Sigmoid colon (tissue), 7 donors: ENCODE measurements around the gene MANSC4. TPM values are rescaled to one million over a fixed set of nuclear protein-coding genes. Genes with fewer than 3 reads are reported as not detected.

Experiments
- DNase-seq: peaks from one replicate; pipeline ENCODE4 v3.0.0-alpha.2; 2019
- H3K27ac ChIP-seq, 4 donors: fragments of 200-600 bp; sonication (generic); one replicate each; pipeline ENCODE4 v1.5.1; 2016 to 2019; ENCODE audit warnings: mild to moderate bottlenecking in 1 of 4
- H3K27me3 ChIP-seq, 3 donors: fragments of 200-600 bp; sonication (generic); one replicate each; pipeline ENCODE4 v1.5.1; 2019; ENCODE audit warnings: mild to moderate bottlenecking in 1 of 3
- H3K36me3 ChIP-seq, 4 donors: fragments of 200-600 bp; sonication (generic); one replicate each; pipeline ENCODE4 v1.5.1; 2016 to 2019
- H3K4me1 ChIP-seq, 4 donors: fragments of 200-600 bp; sonication (generic); one replicate each; pipeline ENCODE4 v1.5.1; 2017 to 2019
- H3K4me3 ChIP-seq, 4 donors: fragments of 200-600 bp; sonication (generic); one replicate each; pipeline ENCODE4 v1.5.1; 2017 to 2019; ENCODE audit warnings: mild to moderate bottlenecking in 2 of 4, moderate library complexity in 1 of 4
- H3K9me3 ChIP-seq, 4 donors: fragments of 200-600 bp in 3 of 4; sonication (generic) in 3 of 4; one replicate each; pipeline versions ENCODE4 v1.5.1 to v1.6.1; 2013 to 2019
- EP300 ChIP-seq, 4 donors: sonication (generic); formaldehyde crosslinking; IDR thresholded peaks; one replicate each; pipeline ENCODE4 v1.6.1; 2017; ENCODE audit warnings: antibody characterized with exemption in 4 of 4
- POLR2A ChIP-seq, 2 donors: fragments of 450-650 bp; IDR thresholded peaks; one replicate each; pipeline ENCODE4 v1.6.1; 2016; ENCODE audit warnings: antibody characterized with exemption in 2 of 2, mild to moderate bottlenecking in 2 of 2, moderate library complexity in 2 of 2
- POLR2AphosphoS5 ChIP-seq, 4 donors: sonication (generic); formaldehyde crosslinking; IDR thresholded peaks; one replicate each; pipeline ENCODE4 v1.6.1; 2017; ENCODE audit warnings: antibody characterized with exemption in 4 of 4
- WGBS, 2 donors: extraction: QIAGEN DNeasy Blood & Tissue Kit; methylation state at CpG; one replicate each; pipeline ENCODE4 v1.1.7; 2013; 5-methylcytosine and 5-hydroxymethylcytosine counted together
- intact Hi-C: fragments of 100-400 bp; cut with DNase I; formaldehyde crosslinking; loops from one replicate; pipeline ENCODE4 v1.15.1; 2023
- polyA plus RNA-seq, 3 donors: library from polyadenylated mRNA; stranded (reverse); fragments of 200-250 nt; gene quantifications; one replicate each; pipeline ENCODE4 v1.2.3, GENCODE V29; 2013
- total RNA-seq, 4 donors: library from RNA; depleted of rRNA; stranded (reverse); fragments of >200 nt; gene quantifications; one replicate each; pipeline ENCODE4 v1.1.0, GENCODE V29; 2016
- TF ChIP-seq, protein P1 (sequence below), 4 experiments: fragments of 450-650 bp in 3 of 4; fragments of 200-600 bp in 1 of 4; IDR thresholded peaks; one replicate each; pipeline ENCODE4 v1.5.1; 2016 to 2019; ENCODE audit warnings: antibody characterized with exemption in 4 of 4, mild to moderate bottlenecking in 3 of 4, moderate library complexity in 2 of 4
- donor health status: healthy with polysubstance abuse.
- donor health status: Bipolar disorder and iron deficiency.
- donor health status: healthy.

The MANSC4 gene
- total and polyA plus RNA-seq, 7 donors: not detected

- Histone ChIP-seq H3K4me1 (peaks cover 0 to 8% (median 0%) of the 10 kb centered on the region in 4 donors), H3K27me3 (no peaks in the 10 kb centered on the region), H3K4me3 (no peak overlapping the region), H3K9me3 (no peaks in the 10 kb centered on the region), H3K36me3 (peaks cover 7 to 58% (median 26%) of the 10 kb centered on the region in 4 donors), H3K27ac (no peak overlapping the region)
- no peak for TF ChIP-seq POLR2AphosphoS5 (IDR thresholded peaks at IDR 0.05)
- no peak for TF ChIP-seq POLR2A (IDR thresholded peaks at IDR 0.05)
- no peak for TF ChIP-seq EP300 (IDR thresholded peaks at IDR 0.05)
- TF ChIP-seq, protein P1, sequence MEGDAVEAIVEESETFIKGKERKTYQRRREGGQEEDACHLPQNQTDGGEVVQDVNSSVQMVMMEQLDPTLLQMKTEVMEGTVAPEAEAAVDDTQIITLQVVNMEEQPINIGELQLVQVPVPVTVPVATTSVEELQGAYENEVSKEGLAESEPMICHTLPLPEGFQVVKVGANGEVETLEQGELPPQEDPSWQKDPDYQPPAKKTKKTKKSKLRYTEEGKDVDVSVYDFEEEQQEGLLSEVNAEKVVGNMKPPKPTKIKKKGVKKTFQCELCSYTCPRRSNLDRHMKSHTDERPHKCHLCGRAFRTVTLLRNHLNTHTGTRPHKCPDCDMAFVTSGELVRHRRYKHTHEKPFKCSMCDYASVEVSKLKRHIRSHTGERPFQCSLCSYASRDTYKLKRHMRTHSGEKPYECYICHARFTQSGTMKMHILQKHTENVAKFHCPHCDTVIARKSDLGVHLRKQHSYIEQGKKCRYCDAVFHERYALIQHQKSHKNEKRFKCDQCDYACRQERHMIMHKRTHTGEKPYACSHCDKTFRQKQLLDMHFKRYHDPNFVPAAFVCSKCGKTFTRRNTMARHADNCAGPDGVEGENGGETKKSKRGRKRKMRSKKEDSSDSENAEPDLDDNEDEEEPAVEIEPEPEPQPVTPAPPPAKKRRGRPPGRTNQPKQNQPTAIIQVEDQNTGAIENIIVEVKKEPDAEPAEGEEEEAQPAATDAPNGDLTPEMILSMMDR (IDR thresholded peaks at IDR 0.05): no peak
- intact Hi-C loops: no loop called here
- no peak for DNase-seq
- WGBS, 2 donors: 75 to 93% methylated on average over 3 of the region's 3 CpGs
Measured at GRCh38 chr12:27800819-27801218, 20.8 kb upstream of the MANSC4 start.

DNA sequence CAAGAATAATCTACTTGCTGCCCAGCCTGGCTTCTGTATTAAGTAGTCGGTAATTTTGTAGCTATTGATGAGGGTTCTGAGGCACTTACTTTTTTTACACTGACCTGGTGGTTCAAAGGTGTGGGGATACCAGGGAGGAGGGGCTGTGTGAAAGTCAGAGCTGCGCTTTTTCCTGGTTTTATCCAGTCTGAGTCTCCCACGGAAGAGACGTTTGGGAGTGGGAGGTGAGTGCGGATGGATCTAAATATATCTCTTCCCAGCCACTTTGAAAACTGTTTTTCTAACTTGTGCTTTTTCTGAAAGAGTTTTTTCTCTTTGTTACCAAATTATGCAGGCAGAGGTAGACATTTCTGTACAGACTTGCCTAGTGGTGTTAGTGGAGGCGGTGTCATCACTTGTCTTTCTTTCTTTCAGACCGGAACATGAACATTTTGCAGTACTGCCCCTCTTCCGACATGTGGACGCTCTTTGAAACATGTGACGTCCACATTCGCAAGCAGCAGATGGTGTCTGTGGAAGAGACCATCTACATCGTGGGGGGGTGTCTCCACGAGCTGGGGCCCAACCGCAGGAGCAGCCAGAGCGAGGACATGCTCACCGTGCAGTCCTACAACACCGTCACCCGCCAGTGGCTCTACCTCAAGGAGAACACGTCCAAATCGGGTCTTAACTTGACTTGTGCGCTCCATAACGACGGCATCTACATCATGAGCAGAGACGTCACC lies 17.4 kb upstream of the MANSC4 start:
- Histone ChIP-seq H3K4me3 (no peak overlapping the region), H3K27me3 (no peaks in the 10 kb centered on the region), H3K36me3 (peaks cover 20 to 90% (median 48%) of the 10 kb centered on the region in 4 donors), H3K4me1 (no peaks in the 10 kb centered on the region), H3K9me3 (no peaks in the 10 kb centered on the region), H3K27ac (no peak overlapping the region)
- intact Hi-C loops: no loop called here
- TF ChIP-seq EP300 (IDR thresholded peaks at IDR 0.05) (no peak), POLR2A (IDR thresholded peaks at IDR 0.05) (no peak)
- TF ChIP-seq, protein P1 (IDR thresholded peaks at IDR 0.05): no peak
- 96 to 97% methylated on average over 24 of the region's 24 CpGs for WGBS, 2 donors
- no peak for DNase-seq

- no peaks in the 10 kb centered on the region for H3K4me1 ChIP-seq
- H3K27ac ChIP-seq: no peak overlapping the region
- DNase-seq: no peak
- intact Hi-C loops: no loop called here
- no peak overlapping the region for H3K4me3 ChIP-seq
- peaks cover 24 to 96% (median 59%) of the 10 kb centered on the region in 4 donors for H3K36me3 ChIP-seq
- TF ChIP-seq POLR2AphosphoS5 (IDR thresholded peaks at IDR 0.05): no peak
- no peaks in the 10 kb centered on the region for H3K27me3 ChIP-seq
- H3K9me3 ChIP-seq: no peaks in the 10 kb centered on the region
- 86 to 87% methylated on average over 7 of the region's 7 CpGs for WGBS, 2 donors
Measured at GRCh38 chr12:27796128-27796527, 16.1 kb upstream of the MANSC4 start.

DNA sequence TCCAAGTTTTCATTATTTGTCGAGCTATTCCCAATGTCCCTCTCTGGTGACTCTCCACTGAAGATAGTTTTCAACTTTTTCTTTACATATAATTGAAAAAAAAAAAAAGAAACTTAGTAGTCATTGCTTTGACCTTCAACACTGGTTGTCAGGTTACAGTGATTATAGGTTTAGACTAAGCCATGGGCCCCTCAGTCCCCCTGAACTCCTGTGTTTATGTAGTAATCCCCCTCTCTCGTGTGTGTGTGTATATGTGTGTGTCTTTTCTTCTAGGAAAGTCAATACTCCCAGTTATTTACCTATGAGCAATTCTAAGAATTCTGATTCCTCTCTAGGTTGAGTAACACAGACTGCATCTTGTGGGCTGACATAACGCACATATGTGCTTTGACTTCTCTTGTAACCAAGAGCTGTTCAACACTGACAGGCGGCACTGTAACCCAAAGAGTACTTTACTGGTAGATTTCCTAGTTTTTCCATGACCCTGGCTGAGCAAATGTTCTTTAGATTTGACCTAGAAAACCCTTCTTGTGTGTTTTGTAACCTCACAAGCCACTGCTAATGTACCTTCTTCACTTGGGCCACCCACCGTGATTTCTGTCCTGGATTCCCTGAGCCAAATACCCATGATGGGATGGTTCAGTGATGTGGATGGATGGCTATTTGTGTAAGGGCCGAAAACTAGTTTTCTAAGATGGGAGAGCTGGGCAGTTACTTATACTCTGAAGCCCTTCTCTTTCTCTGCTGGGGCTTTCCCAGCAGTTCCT lies 15.0 kb upstream of the MANSC4 start:
- TF ChIP-seq EP300 (IDR thresholded peaks at IDR 0.05) (no peak), POLR2A (IDR thresholded peaks at IDR 0.05) (no peak), POLR2AphosphoS5 (IDR thresholded peaks at IDR 0.05) (no peak)
- TF ChIP-seq, protein P1 (IDR thresholded peaks at IDR 0.05): no peak
- intact Hi-C loops: no loop called here
- Histone ChIP-seq H3K4me1 (peaks cover 0 to 5% (median 0%) of the 10 kb centered on the region in 4 donors), H3K4me3 (no peak overlapping the region), H3K27ac (no peak overlapping the region), H3K27me3 (no peaks in the 10 kb centered on the region), H3K9me3 (no peaks in the 10 kb centered on the region), H3K36me3 (peaks cover 24 to 87% (median 59%) of the 10 kb centered on the region in 4 donors)
- 86 to 88% methylated on average over 6 of the region's 6 CpGs for WGBS, 2 donors
- DNase-seq: no peak

- intact Hi-C loops: no loop called here
- WGBS, 2 donors: 94 to 95% methylated on average over 2 of the region's 2 CpGs
- Histone ChIP-seq H3K9me3 (no peaks in the 10 kb centered on the region), H3K36me3 (peaks cover 16 to 42% (median 30%) of the 10 kb centered on the region in 4 donors), H3K27ac (peak overlapping the region in 1 of 4 donors; percentile 24), H3K4me3 (no peak overlapping the region), H3K27me3 (no peaks in the 10 kb centered on the region), H3K4me1 (peaks cover 0 to 51% (median 43%) of the 10 kb centered on the region in 4 donors)
- no peak for DNase-seq
- TF ChIP-seq, protein P1 (IDR thresholded peaks at IDR 0.05): no peak
- TF ChIP-seq EP300 (IDR thresholded peaks at IDR 0.05) (no peak), POLR2AphosphoS5 (IDR thresholded peaks at IDR 0.05) (no peak), POLR2A (IDR thresholded peaks at IDR 0.05) (no peak)
Measured at GRCh38 chr12:27790179-27790578, 10.1 kb upstream of the MANSC4 start.
